HG03558 (cell line): ENCODE data around the gene ITGA6.

Experiments used
- ATAC-seq: cut with Tn5 transposase; IDR thresholded peaks from one replicate; pipeline ENCODE4 v1.9.1; 2021; ENCODE audit warnings: moderate number of reproducible peaks; ENCODE audit not compliant: unreplicated experiment; ENCODE audit errors: extremely low read depth

The ITGA6 gene

DNA sequence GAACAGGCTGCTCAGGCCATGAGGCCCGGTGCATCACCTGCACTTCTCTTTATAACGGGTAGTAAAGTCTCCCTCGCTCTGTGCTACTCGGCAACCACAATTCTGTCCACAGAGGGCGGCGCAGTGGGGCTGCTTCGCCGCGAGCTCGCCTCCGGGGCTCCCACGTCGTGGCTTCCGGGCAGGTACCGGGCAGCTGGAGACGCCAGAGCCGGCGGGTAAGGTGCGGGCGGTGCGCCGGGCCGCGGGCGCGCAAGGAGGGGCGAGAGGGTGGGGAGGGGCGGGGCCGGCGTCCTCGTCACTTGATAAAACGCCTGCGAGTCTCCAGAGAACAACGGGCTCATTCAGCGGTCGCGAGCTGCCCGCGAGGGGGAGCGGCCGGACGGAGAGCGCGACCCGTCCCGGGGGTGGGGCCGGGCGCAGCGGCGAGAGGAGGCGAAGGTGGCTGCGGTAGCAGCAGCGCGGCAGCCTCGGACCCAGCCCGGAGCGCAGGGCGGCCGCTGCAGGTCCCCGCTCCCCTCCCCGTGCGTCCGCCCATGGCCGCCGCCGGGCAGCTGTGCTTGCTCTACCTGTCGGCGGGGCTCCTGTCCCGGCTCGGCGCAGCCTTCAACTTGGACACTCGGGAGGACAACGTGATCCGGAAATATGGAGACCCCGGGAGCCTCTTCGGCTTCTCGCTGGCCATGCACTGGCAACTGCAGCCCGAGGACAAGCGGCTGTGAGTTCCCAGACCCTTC lies at the start of gene ITGA6:
Gene ITGA6 (plus strand): TSS at position 331 of the 734 bp plus-strand sequence.
- no peak for ATAC-seq

DNA sequence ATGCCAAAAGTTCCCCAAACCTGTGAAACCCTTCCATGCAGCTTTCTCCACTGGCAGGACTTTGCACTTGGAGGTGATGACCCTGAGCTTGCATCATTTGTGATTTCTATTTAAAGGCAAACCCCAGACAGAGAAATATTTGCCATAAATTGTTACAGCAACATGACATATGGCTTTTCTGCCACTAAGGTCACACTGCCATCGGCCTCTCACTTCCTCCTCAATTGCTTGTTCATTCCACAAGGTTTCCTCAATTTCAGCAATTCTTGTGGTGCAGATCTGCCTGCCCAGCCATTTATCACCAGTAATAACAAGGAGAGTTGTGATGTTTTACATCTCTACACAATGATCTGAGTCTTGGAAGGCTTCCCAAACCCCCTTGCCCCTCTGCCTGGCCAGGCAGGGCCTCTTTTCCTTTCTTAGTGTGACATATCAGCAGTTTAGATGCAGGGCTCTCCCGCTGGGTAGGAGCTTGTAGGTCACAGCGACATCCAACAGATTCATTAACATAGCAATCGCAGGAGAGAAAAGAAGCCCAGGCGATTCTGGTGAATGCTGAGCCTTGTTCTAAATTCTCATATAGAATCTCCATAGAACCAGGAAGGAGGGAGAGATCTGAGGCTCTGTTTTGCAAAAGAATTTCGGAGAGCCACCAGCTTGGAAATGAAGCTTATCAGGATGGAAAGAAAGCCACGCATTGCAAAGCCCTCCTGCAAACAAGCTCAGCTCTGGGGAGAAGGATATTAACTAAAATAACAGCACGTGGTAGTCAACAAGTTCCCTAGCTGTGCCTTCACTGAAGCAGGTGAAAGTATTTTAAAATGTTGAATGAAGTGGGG lies 46.7 kb upstream of the ITGA6 start:
- ATAC-seq: no peak

DNA sequence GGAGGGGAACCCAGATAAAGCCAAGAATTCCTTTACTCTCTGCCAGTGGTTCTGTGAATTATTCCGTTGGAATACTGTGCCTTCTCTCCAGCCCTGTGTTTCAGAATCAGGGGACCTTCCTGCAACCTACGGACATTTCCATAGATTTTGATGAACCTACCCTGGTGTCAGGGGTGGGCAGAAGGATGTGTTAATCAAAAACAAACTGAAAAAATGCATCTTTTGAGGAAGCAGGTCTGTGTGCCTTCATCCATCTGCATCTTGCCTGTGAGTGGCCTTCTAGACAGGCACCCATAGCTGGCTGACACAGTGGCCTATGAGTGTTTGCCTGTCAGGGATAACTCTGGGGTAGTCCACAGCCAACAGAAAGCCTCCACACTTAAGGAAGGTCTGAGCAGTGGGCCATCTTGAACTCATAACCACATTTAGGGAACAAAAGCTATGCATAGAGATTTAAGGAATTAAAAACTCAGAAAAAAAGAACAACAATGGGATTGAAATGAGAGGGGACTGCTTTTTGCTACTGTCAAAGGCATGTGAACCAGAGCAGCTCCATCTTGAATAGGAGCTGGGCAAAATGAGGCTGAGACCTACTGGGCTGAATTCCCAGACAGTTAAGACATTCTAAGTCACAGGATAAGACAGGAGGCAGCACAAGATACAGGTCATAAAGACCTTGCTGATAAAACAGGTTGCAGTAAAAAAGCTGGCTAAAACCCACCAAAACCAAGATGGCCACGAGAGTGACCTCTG lies 45.9 kb upstream of the ITGA6 start:
- no peak for ATAC-seq

DNA sequence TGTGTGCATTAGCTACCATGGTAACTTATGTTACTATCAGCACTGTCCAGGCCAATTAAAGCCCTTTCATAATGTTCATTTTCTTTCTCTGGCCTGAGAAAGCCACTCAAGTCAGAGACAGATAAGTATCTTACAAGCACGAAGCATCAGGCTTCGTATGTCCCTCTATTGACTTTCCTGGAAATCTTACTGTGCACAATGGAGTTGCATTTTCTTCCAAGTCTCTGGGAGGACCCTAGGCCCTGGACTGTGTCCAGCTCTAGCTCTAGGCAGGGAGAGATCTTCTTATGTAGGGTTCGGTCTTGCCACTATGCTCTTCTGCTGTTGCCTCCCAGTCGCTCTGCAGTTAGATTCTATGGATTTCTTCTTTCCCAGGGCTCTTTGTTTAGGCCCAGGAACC lies 40.0 kb upstream of the ITGA6 start:
- no peak for ATAC-seq

DNA sequence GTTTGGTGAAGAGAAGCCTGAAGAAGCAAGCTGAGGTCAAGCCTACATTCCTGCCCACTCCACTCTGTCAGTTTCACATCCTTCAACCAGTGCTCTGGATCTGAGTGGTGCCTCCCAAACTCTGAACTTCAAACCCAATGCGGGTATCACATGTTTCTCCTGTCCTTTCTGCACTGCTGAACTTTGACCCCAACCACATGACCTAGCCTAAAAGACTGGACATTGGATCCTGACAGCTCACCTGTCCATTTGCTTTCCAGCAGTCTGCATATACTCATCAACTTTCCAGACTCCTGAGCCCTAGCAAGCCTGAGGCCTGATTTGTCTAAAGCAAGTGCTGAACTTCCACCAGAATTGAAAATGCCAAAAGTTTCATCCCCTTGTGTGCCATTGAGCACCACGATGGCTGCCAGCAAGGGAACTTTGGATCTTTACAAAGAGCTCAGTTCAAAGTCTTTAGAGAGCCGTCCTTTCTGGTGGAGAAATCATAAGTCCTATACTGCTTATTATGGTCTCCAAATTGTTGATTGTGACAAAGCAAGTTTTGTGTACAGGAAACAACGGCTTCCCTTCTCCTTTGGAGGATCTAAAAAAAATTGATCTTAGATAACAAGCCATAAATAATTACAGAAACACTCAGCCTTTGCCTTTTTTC lies 37.6 kb upstream of the ITGA6 start:
- ATAC-seq: no peak

DNA sequence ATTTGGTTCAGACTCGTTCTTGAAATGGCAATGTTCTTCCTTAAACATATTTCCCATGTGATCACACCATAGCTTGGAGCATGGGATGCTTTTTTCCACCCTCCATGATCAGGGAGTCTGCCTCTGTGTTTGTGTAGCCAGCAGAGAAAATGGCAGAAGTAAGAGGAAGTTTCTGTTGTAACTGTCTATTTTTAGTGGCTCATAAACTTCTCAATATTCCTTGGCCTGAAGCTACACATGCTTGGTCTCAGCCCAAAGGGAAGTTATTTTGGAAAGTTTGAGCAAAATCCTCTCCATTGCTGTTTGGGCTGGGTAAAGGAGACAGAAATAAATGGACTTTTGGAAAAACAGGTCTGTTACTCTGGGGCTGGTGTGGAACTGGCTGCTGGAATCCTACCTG lies 33.4 kb upstream of the ITGA6 start:
- no peak for ATAC-seq

DNA sequence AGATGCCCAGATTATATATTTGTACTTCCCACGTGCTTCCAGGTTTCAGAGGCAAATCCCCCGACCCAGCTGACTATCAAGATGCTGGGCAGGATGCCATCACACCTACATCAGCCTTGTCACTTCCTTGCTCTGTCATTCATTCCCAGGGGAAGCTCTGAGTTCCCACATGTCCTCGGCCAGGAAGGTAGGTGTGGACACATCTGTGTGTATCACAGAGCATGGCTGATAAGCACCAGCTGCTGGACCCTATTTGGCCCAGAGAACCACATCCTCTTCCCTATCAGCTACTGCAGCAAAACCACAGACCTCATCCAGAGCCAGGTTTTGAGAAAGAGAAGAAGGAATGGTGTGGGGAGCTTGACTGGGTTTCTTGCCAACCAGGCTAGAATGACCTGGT lies 31.9 kb upstream of the ITGA6 start:
- no peak for ATAC-seq

DNA sequence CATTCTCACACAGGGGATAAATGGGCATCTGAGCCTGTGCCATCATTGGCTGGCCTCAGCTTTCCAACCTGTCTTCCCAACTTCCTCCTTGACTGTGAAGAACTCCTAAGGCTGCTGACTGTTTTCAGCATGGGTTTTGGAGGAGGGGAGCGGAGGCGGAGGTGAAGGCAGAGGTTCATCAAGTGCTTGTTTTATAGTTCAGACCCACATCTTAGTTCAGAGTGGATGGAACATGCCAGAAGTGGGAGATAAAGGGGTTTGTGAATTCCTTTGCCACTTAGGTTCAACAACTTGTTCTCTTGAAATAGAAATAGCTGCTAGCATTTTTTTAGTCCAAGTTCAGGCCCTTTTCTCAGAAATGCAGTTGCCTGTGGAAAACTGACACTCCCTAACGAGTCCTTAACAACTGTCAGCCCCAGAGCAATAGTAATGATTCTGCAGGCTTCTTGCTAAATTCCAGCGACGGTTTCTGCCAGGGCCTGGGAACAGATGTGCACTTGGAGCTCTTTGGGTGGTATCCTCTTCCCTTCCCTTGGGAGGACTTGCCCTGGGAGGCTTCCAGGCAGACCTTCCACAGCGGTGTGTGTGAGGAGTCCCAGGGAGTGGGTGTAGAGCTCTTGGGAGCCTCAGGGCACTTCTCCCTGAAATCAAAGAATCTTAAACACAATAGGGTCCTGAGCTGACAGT lies 30.1 kb upstream of the ITGA6 start:
- ATAC-seq: no peak

DNA sequence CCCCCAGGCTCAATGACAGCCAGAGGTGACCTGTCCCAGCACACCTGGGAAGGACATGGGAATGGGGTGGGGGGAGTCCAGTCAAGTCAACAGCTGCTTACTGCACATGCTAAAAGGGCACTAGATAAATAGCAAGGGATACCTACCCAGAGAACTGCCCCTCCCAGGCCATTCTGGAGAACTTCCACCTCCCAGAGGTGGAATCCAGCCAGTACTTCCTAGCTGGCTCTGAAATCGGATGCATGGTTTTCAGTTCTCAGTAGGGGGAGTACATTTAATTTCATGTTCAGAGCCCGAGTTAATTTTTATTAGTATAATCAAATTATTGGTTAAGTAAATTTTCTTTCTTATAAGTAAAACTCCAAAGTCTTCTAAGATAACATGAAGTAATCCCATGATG lies 28.9 kb upstream of the ITGA6 start:
- ATAC-seq: no peak

DNA sequence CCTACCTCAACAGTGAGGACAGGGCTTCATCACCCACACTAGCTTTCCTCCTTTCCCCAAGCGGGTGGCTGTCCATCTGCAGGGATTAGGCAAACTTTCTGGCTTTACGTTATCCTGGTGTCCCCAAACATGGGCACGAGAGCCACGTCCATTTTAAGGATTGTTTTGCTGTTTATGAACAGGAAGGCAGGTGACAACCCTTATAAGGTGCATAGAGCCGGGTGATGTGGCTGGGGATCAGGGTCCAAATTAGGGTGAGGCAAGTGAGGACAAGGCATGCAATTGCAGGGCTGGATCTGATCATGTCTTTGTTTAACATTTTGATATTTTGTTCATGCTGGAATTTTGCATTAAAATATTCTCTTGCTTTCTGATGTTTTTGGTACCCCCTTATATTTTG lies 27.6 kb upstream of the ITGA6 start:
- no peak for ATAC-seq

DNA sequence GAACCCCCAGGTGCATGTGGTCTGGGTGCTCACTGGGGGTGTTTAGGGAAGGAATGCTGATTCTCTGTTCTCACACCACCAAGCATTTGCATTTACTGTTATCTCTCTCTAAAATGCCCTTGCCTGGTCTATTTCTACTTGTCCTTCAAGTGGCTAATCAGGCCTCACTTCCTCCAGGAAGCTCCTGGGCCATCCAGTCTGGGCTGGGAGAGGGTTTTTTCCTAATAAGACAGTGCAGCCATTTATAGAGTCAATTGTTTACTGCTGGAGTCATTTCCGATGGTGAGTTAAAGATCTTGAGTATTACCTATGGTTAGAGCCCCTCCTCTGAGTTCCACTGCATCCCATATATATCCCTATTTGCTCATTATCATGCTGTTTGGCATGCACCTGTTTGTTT lies 25.2 kb upstream of the ITGA6 start:
- no peak for ATAC-seq

DNA sequence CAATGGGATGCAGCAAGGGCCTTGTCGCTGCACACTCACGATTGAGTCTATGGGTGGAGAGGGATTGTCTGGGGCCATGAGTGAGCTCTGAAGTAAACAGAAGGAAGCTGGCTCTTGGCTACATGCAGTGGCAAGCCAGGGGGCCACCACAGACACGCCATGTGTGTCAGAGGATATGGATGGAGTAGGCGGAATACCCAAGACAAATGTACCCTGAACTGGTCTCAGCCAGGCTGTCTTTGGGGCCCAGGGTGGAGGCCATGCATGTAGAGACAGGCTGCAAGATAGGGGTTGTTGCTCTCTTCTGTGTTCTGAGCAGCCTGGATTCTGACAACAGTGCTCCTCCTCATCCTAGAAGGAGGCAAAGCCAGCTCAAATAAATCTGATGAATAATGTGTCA lies 24.0 kb upstream of the ITGA6 start:
- no peak for ATAC-seq

DNA sequence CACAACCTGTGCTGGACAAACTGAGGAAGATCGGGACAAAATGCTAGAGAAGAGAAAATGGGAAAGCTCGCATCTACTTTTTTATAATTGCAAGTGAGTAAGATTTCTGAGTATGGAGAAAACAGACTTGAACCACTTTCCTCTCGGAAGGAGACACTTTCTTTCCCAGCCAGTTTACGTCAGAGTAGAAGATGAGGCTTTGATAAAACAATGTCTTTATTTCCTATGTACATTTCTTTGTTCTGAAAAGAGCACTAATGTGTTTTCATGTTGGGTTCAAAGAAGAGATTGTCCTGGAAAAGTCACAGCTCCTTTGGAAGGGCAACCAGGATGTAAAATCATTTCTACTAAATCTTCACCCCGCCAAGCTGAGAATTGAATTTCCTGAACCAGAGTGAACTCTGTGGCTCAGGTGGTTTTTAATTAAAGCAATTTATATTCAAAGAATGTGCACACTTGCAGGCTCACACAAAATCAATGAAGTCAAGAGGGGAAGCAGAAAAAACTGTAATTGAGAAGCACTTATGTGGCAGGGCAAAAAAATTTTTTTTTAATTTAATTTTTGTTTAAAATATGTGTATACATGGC lies 23.4 kb upstream of the ITGA6 start:
- no peak for ATAC-seq

DNA sequence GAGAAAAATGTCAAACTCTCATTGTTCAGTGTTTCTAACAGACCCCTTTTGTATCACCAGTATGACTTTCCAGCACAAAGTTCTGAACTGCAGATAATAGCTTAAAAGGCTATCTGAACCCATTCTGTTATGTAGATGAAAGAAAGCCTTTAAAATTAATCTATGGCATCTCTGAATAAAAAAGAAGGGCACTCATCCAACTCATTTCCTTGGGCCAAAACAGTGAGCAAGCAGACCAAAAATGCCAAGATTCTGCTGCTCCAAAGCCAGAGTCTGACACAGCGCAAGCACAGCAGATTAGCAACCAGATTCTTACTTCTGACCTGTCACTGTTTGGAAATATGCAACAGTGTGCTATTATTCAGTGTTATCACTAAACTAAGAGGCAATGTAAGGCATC lies 22.6 kb upstream of the ITGA6 start:
- ATAC-seq: no peak

DNA sequence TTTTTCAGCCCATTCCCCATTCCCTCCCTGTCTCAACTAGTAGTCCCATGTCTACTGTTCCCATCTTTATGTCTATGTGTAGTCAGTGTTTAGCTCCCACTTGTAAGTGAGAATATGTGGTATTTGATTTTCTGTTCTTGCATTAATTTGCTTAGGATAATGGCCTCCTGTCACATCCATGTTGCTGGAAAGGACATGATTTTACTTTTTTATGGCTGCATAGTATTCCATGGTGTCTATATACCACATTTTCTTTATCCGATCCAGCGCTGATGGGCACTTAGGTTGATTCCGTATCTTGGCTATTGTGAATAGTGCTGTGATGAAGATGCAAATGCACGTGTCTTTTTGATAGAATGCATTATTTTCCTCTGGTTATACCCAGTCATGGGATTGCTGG lies 21.7 kb upstream of the ITGA6 start:
- no peak for ATAC-seq

DNA sequence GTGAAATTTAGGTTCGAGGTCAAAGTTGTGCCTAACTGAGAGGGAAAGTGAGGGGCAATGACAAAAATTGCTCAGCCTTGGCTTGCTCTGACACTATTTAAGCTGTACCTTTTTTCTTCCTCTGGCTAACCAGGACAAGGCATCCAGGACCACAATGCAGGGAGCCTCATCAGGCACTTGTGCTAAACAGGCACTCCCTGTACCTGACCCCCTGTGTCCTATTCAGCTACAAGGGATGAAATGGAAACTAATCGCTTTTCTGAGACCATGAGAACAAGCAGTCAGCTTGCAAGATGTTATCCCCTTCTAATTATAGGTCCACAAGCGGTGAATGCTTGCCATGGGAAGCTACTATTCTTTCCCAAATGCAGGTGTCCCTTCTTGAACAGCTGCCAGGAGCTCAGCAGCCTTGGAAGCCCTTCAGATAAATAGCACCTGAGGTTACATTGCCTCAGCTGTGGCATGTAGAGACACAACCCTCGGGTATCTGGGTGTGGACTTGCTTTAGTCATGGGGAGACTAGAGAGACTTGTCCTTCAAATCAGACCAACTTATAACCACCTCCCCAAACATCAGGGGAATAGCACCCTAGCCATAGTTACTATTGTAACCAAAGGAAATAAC lies 19.1 kb upstream of the ITGA6 start:
- ATAC-seq: no peak

DNA sequence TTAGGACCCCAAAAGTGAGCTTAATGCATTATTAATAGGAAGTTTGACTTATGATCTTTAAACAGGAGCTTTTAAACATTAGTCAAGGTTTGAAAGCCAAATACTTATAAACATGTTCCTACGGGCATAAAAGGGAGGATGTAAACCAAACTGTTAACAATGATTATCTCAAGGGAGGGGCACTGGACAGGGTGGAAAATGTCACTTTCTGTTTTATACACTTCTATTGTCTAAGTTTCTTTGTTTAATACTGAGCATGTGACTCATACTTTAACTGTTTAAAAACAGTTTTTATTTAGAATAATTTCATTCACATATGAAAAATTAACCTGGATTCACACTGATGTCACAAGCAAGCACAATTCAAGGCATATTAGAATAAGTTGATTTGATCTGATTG lies 18.3 kb upstream of the ITGA6 start:
- no peak for ATAC-seq

DNA sequence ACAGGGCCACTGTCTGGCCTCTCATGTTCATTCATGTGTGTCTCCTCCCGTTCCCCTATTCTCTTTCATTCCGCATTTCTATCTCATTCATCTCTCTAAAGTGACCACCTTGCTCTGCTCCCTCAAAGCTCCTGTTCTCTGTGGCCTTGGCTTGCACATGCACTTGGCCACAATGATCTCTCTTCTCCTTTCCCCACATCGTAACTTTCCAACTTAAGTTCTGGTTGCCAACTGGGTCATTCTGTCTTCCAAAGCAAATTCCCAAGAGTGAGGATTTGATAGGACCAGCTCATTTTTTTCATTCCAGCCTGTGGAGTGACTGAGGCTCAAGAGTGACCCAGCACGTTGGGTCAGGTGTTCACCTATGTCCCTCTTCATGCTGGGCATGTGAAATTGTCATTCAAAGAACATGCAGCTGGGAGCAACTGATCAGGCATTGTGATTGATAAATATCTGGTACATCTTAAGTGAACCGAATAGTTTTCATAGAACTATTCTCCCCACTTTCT lies 14.3 kb upstream of the ITGA6 start:
- ATAC-seq: no peak
